Measurements from ENCODE around the gene MIOX.

Gene MIOX

GRCh38 chr22:50455201-50455600, 31.5 kb upstream of the MIOX start:
- no peak for DNase-seq

- DNase-seq = no peak
Measured at GRCh38 chr22:50456026-50456425, 30.6 kb upstream of the MIOX start.

GRCh38 chr22:50456466-50457234, 30.0 kb upstream of the MIOX start:
- no peak for DNase-seq

- no peak for DNase-seq
Measured at GRCh38 chr22:50459016-50459415, 27.6 kb upstream of the MIOX start.

GRCh38 chr22:50459496-50460140, 27.0 kb upstream of the MIOX start:
- no peak for DNase-seq

- DNase-seq = no peak
Measured at GRCh38 chr22:50460938-50461337, 25.7 kb upstream of the MIOX start.

GRCh38 chr22:50461536-50461935, 25.1 kb upstream of the MIOX start:
- no peak for DNase-seq

- no peak for DNase-seq
Measured at GRCh38 chr22:50461979-50462540, 24.6 kb upstream of the MIOX start.

- no peak for DNase-seq
Measured at GRCh38 chr22:50463188-50463900, 23.3 kb upstream of the MIOX start.

- DNase-seq = no peak
Measured at GRCh38 chr22:50464451-50464850, 22.2 kb upstream of the MIOX start.

GRCh38 chr22:50465066-50465930, 21.4 kb upstream of the MIOX start:
- DNase-seq = no peak

- DNase-seq = no peak
Measured at GRCh38 chr22:50467341-50467740, 19.3 kb upstream of the MIOX start.

- no peak for DNase-seq
Measured at GRCh38 chr22:50467773-50468440, 18.8 kb upstream of the MIOX start.

GRCh38 chr22:50468626-50469025, 18.0 kb upstream of the MIOX start:
- no peak for DNase-seq

GRCh38 chr22:50469377-50470305, 17.0 kb upstream of the MIOX start:
- peak; percentile 94 for DNase-seq

GRCh38 chr22:50470491-50470890, 16.2 kb upstream of the MIOX start:
- no peak for DNase-seq

- DNase-seq = no peak
Measured at GRCh38 chr22:50471197-50471847, 15.3 kb upstream of the MIOX start.

GRCh38 chr22:50471962-50472361, 14.7 kb upstream of the MIOX start:
- no peak for DNase-seq

GRCh38 chr22:50473088-50473487, 13.6 kb upstream of the MIOX start:
- DNase-seq = no peak

Data from activated T-cell treated with anti-CD3 and anti-CD28 coated beads for 4 hours (primary cell).